A673 (cell line): ENCODE results near the gene CHTF18. TPM values are rescaled to one million over a fixed set of nuclear protein-coding genes. Genes with fewer than 3 reads are reported as not detected.

Experiments used
- BruUV-seq: library from RNA; stranded (reverse); fragments of 400-500 nt; replicated peaks from 2 replicates; lab custom pipeline; 2021; lab: Mats Ljungman, UMichigan
- CTCF ChIA-PET: fragments of 300-600 bp; sonication (Branson Sonifier 250); formaldehyde crosslinking; loops from one replicate; lab custom pipeline; 2022; ENCODE audit warnings: antibody characterized with exemption; lab: Charles Lee
- POLR2A ChIA-PET: fragments of 300-600 bp; sonication (Branson Sonifier 250); formaldehyde crosslinking; loops from one replicate; lab custom pipeline; 2022; ENCODE audit warnings: antibody characterized with exemption; ENCODE audit not compliant: low non-redundant PET; lab: Charles Lee
- DNase-seq: peaks from one replicate; pipeline ENCODE4 v3.0.0-alpha.2; 2015; ENCODE audit warnings: low spot score
- H3K27ac ChIP-seq: fragments of 200-600 bp; sonication (generic); 2 replicates; pipeline ENCODE4 v1.5.1; 2016; ENCODE audit warnings: mixed run types, low read depth, mild to moderate bottlenecking, mixed read lengths, antibody characterized with exemption, low read length; ENCODE audit not compliant: poor library complexity, severe bottlenecking
- H3K27me3 ChIP-seq: fragments of 200-600 bp; sonication (generic); replicated peaks from 2 replicates; pipeline ENCODE4 v1.6.1; 2017; ENCODE audit warnings: mixed run types, low read depth, mild to moderate bottlenecking, mixed read lengths, antibody characterized with exemption, low read length; ENCODE audit not compliant: insufficient read depth, poor library complexity
- H3K36me3 ChIP-seq: fragments of 200-600 bp; sonication (generic); 2 replicates; pipeline ENCODE4 v1.6.1; 2016; ENCODE audit warnings: mixed run types, mild to moderate bottlenecking, mixed read lengths, antibody characterized with exemption, low read length; ENCODE audit not compliant: insufficient read depth, poor library complexity, severe bottlenecking
- H3K4me1 ChIP-seq: fragments of 200-600 bp; sonication (generic); 2 replicates; pipeline ENCODE4 v1.6.1; 2017; ENCODE audit warnings: mixed run types, mild to moderate bottlenecking, mixed read lengths, antibody characterized with exemption, low read length; ENCODE audit not compliant: insufficient read depth, poor library complexity, severe bottlenecking
- H3K4me3 ChIP-seq: fragments of 200-600 bp; sonication (generic); 2 replicates; pipeline ENCODE4 v1.5.1; 2016; ENCODE audit warnings: low read depth, mixed run types, mild to moderate bottlenecking, mixed read lengths, low read length; ENCODE audit not compliant: poor library complexity, severe bottlenecking
- H3K9me3 ChIP-seq: fragments of 200-600 bp; sonication (generic); 2 replicates; pipeline ENCODE4 v1.6.1; 2016; ENCODE audit warnings: mixed run types, low read depth, mild to moderate bottlenecking, mixed read lengths, antibody characterized with exemption, low read length; ENCODE audit not compliant: poor library complexity, severe bottlenecking
- EZH2 ChIP-seq: fragments of 200-600 bp; sonication (generic); IDR thresholded peaks from 2 replicates; pipeline ENCODE4 v1.6.1; 2017; ENCODE audit warnings: borderline replicate concordance, low read depth, mild to moderate bottlenecking, mixed read lengths, antibody characterized with exemption, low read length; ENCODE audit not compliant: poor library complexity, severe bottlenecking
- intact Hi-C: fragments of 100-400 bp; cut with micrococcal nuclease; formaldehyde crosslinking; loops from one replicate; pipeline ENCODE4 v1.10.0; 2022; ENCODE audit not compliant: unreplicated experiment
- total RNA-seq: library from RNA; stranded (reverse); gene quantifications from 2 replicates; pipeline ENCODE4 v1.2.3, GENCODE V29; 2021
- TF ChIP-seq, protein P1 (sequence below): fragments of 300-800, 200-600 bp; sonication (generic); conservative IDR thresholded peaks from 2 replicates; pipeline ENCODE4 v1.5.1; 2017; ENCODE audit warnings: low read depth, mild to moderate bottlenecking, antibody characterized with exemption, low read length, moderate library complexity, mixed read lengths

The CHTF18 gene
- total RNA-seq, 1 experiment from 2014 or later = 125 TPM

DNA sequence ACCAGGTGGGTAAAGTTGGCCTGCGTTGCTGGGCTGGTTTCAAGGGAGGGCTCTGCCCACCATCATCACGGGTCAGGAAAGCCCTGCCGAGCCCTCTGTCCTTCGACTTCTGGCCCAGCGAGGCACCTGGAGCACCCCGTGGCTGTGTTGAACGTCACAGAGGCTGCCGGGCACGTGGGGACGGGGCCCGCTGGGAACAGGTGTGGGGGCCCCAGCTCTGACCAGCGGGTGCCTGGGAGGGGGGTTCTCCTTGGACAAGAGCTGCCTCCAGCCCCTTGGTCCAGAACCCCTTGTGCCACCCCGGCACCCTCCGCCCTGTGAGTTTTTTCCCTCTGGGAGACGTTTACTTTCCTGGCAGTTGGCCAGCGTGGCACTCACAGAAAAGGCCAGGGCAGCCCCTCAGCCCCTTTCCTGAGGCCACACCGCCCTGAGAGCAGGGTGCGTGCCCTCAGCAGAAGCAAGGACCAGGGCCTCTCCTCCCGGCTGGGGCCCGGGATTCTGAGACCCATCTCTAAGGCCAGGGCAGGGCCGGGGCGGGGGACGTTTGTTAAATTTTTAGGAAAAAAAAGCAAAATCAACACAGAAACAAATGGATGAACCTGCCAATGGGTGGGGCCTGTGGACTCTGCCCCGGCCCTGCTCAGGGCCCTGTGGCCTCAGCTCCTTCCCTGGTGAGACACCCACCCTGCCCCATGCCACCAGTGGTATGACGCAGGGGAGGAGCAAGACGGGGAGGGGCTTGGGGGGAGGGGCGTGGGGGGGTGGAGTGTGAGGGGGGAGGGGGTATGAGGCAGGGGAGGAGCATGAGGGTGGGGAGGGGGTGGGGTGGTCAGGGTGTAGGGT is 43.4 kb downstream of the CHTF18 start:
- H3K4me3 ChIP-seq = no peak overlapping the region
- H3K9me3 ChIP-seq = no peaks in the 10 kb centered on the region
- BruUV-seq = no TSS peak
- intact Hi-C loops = no loop called here
- H3K27me3 ChIP-seq = no peaks in the 10 kb centered on the region
- ChIA-PET POLR2A (no interaction called here), CTCF (no interaction called here)
- no peak overlapping the region for H3K27ac ChIP-seq
- TF ChIP-seq EZH2 = no peak
- TF ChIP-seq, protein P1, sequence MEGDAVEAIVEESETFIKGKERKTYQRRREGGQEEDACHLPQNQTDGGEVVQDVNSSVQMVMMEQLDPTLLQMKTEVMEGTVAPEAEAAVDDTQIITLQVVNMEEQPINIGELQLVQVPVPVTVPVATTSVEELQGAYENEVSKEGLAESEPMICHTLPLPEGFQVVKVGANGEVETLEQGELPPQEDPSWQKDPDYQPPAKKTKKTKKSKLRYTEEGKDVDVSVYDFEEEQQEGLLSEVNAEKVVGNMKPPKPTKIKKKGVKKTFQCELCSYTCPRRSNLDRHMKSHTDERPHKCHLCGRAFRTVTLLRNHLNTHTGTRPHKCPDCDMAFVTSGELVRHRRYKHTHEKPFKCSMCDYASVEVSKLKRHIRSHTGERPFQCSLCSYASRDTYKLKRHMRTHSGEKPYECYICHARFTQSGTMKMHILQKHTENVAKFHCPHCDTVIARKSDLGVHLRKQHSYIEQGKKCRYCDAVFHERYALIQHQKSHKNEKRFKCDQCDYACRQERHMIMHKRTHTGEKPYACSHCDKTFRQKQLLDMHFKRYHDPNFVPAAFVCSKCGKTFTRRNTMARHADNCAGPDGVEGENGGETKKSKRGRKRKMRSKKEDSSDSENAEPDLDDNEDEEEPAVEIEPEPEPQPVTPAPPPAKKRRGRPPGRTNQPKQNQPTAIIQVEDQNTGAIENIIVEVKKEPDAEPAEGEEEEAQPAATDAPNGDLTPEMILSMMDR = no peak
- DNase-seq = no peak
- no peaks in the 10 kb centered on the region for H3K4me1 ChIP-seq
- no peaks in the 10 kb centered on the region for H3K36me3 ChIP-seq

DNA sequence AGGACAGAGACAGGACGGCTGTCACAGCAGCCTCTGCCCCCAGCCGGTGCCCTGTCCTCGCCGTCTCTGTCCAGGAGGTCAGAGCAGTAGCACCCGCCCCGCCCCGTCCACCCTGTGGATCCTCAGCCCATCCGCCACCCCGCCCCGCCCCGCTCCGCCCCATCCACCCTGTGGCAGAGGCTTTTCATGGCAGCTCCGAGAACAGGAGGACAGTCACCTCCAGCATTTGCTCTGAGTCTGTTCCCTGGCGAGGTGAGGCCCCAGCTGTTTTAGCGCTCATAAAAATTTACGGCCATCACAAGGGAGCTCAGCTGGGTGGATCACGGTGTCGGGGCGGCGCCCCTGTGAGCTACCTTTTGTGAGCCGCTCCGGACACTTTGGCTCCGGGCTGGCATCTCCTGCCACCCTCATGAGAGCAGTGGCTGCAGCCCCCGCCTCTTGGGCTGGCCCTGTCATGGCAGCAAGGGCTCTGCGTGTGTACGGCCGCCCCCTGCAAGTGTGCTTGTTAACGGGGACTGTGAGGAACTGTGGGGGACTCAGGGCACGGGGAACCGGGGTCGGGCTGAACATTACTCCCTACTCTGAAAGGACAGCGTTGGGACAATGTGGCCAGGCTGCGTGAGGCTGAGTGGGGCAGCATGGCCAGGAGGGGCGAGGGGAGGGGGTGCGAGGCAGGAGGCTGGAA is 44.4 kb downstream of the CHTF18 start:
- Histone ChIP-seq H3K4me1 (no peaks in the 10 kb centered on the region), H3K27ac (no peak overlapping the region), H3K4me3 (no peak overlapping the region), H3K9me3 (peaks cover 2% of the 10 kb centered on the region), H3K36me3 (no peaks in the 10 kb centered on the region), H3K27me3 (no peaks in the 10 kb centered on the region)
- ChIA-PET POLR2A (no interaction called here), CTCF (no interaction called here)
- intact Hi-C loops = no loop called here
- DNase-seq = no peak
- BruUV-seq = no TSS peak
- no peak for TF ChIP-seq EZH2
- TF ChIP-seq, protein P1 = no peak

DNA sequence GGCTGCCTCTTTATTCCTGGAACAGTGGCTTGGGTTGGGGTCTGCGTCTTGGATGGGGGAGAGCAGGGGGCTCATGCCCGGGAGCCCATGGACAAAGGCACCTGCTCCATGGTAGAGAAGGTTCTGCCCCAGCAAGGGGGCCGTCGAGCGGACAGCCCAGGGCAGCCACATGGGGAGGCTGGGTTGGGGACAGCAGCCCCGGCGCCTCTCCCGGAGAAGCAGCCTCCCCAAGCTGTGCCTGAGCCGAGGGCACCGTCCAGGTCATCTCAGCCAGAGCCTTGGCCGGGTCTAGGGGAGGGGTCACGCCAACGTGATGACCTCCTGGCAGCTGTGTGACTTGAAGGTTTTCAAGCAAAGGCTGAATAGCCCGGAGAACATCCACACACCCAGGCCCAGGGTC is 45.0 kb downstream of the CHTF18 start:
- no TSS peak for BruUV-seq
- H3K27ac ChIP-seq = no peak overlapping the region
- no peaks in the 10 kb centered on the region for H3K4me1 ChIP-seq
- intact Hi-C loops = no loop called here
- no peak for DNase-seq
- no peaks in the 10 kb centered on the region for H3K27me3 ChIP-seq
- ChIA-PET POLR2A (no interaction called here), CTCF (no interaction called here)
- no peak overlapping the region for H3K4me3 ChIP-seq
- TF ChIP-seq, protein P1 = no peak
- no peak for TF ChIP-seq EZH2
- peaks cover 2% of the 10 kb centered on the region for H3K9me3 ChIP-seq
- no peaks in the 10 kb centered on the region for H3K36me3 ChIP-seq
